Measurements from ENCODE around the gene CLEC9A.
"Not testable (repeated sequence)": the region's sequence is repeated elsewhere in the genome, so short reads cannot be mapped to it uniquely, and the experiment has no call there.

DNA sequence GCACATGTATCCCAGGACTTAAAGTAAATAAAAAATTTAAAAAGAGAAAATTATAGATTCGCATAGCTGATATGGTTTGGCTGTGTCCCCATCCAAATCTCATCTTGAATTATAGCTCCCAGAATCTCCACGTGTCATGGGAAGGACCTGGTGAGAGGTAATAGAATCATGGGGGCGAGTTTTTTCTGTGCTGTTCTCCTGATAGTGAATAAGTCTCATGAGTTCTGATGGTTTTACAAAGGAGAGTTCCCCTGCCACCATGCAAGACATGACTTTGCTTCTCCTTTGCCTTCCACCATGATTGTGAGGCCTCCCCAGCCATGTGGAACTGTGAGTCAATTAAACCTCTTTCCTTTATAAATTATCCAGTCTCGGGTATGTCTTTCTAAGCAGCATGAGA lies 3.8 kb upstream of the CLEC9A start:
- TF ChIP-seq, protein P1, sequence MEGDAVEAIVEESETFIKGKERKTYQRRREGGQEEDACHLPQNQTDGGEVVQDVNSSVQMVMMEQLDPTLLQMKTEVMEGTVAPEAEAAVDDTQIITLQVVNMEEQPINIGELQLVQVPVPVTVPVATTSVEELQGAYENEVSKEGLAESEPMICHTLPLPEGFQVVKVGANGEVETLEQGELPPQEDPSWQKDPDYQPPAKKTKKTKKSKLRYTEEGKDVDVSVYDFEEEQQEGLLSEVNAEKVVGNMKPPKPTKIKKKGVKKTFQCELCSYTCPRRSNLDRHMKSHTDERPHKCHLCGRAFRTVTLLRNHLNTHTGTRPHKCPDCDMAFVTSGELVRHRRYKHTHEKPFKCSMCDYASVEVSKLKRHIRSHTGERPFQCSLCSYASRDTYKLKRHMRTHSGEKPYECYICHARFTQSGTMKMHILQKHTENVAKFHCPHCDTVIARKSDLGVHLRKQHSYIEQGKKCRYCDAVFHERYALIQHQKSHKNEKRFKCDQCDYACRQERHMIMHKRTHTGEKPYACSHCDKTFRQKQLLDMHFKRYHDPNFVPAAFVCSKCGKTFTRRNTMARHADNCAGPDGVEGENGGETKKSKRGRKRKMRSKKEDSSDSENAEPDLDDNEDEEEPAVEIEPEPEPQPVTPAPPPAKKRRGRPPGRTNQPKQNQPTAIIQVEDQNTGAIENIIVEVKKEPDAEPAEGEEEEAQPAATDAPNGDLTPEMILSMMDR (IDR thresholded peaks at IDR 0.05; ENCODE audit: extremely low read depth in 1 of 2, insufficient read depth in 1 of 2, low read depth in 1 of 2, low read length in 2 of 2) = not testable (repeated sequence)
- not testable (repeated sequence) for TF ChIP-seq POLR2A (IDR thresholded peaks at IDR 0.05; ENCODE audit: low read depth, low read length)

Data from endothelial cell of umbilical vein (primary cell).